Mucosa of rectum (tissue), 2 donors: ENCODE results near the gene PACSIN1.

Experiments used
- H3K27ac ChIP-seq, 2 donors: one replicate each; pipeline ENCODE4 v1.7.0; 2013; ENCODE audit warnings: inconsistent platforms in 2 of 2, low read depth in 2 of 2, low read length in 2 of 2
- H3K27me3 ChIP-seq, 2 donors: one replicate each; pipeline ENCODE4 v1.7.0; 2013; ENCODE audit warnings: low read length in 2 of 2; ENCODE audit not compliant: control insufficient read depth in 2 of 2, insufficient read depth in 2 of 2
- H3K36me3 ChIP-seq, 2 donors: one replicate each; pipeline ENCODE4 v1.7.0; 2013; ENCODE audit warnings: low read length in 2 of 2; ENCODE audit not compliant: control insufficient read depth in 2 of 2, insufficient read depth in 2 of 2
- H3K4me1 ChIP-seq, 2 donors: one replicate each; pipeline ENCODE4 v1.7.0; 2013; ENCODE audit warnings: low read length in 2 of 2, mild to moderate bottlenecking in 1 of 2; ENCODE audit not compliant: control insufficient read depth in 2 of 2, insufficient read depth in 2 of 2
- H3K4me3 ChIP-seq, 2 donors: one replicate each; pipeline ENCODE4 v1.7.0; 2013; ENCODE audit warnings: low read length in 2 of 2
- H3K9ac ChIP-seq, 2 donors: one replicate each; pipeline ENCODE4 v1.7.0; 2013; ENCODE audit warnings: low read length in 2 of 2, low read depth in 1 of 2, mild to moderate bottlenecking in 1 of 2
- H3K9me3 ChIP-seq, 2 donors: one replicate each; pipeline ENCODE4 v1.7.0; 2013; ENCODE audit warnings: low read length in 2 of 2; ENCODE audit not compliant: control insufficient read depth in 2 of 2
- donor health status: healthy.
- donor health status: Normal muscosa, but diverticular disease.

The PACSIN1 gene

DNA sequence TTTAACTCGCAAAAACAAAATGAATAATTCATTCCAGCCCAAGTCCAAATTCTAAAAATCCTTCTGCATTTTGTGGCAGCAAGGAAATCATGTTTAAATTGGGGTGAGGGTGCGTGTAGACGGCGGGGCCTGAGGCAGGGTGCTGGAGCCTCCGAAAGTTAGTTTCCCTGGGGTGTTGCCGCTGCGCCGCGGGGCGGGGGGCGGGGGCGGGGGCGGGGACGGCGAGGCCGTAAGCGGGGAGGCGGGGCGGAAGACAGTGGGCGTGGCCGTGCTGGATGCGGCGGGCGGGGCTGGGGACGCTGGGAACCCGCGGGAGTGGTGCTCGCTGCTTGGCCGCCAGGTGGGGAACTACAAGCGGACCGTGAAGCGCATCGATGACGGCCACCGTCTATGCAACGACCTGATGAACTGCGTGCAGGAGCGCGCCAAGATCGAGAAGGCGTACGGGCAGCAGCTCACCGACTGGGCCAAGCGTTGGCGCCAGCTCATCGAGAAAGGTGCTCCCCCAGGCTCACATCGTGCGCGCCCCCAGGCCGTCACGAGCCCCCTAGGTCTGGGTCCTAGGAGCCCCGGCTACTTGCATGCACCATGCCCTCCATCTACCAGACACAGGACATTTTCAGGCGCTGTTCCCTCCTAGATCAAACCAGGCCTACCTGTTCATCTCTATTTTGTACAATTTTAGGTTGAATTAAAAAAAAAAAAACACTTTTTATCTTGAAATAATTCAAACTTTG lies 61.3 kb downstream of the PACSIN1 start:
- no peaks in the 10 kb centered on the region for H3K27me3 ChIP-seq
- no peaks in the 10 kb centered on the region for H3K36me3 ChIP-seq
- H3K9ac ChIP-seq: no peak overlapping the region
- peak overlapping the region; percentile 59 to 60 for H3K4me3 ChIP-seq
- no peak overlapping the region for H3K27ac ChIP-seq
- peaks cover 9 to 10% of the 10 kb centered on the region in 2 donors for H3K4me1 ChIP-seq
- H3K9me3 ChIP-seq: no peaks in the 10 kb centered on the region

GRCh38 chr6:34527751-34528670 lies 62.1 kb downstream of the PACSIN1 start:
- no peaks in the 10 kb centered on the region for H3K9me3 ChIP-seq
- peaks cover 9 to 10% of the 10 kb centered on the region in 2 donors for H3K4me1 ChIP-seq
- no peak overlapping the region for H3K4me3 ChIP-seq
- no peak overlapping the region for H3K27ac ChIP-seq
- H3K27me3 ChIP-seq: no peaks in the 10 kb centered on the region
- no peaks in the 10 kb centered on the region for H3K36me3 ChIP-seq
- H3K9ac ChIP-seq: no peak overlapping the region

GRCh38 chr6:34528996-34529664 lies 63.3 kb downstream of the PACSIN1 start:
- no peak overlapping the region for H3K9ac ChIP-seq
- peaks cover 9 to 10% of the 10 kb centered on the region in 2 donors for H3K4me1 ChIP-seq
- no peaks in the 10 kb centered on the region for H3K36me3 ChIP-seq
- no peaks in the 10 kb centered on the region for H3K27me3 ChIP-seq
- H3K9me3 ChIP-seq: no peaks in the 10 kb centered on the region
- H3K4me3 ChIP-seq: no peak overlapping the region
- no peak overlapping the region for H3K27ac ChIP-seq

- Histone ChIP-seq H3K9ac (no peak overlapping the region), H3K27me3 (no peaks in the 10 kb centered on the region), H3K27ac (no peak overlapping the region), H3K9me3 (no peaks in the 10 kb centered on the region), H3K36me3 (no peaks in the 10 kb centered on the region), H3K4me1 (peaks cover 9 to 14% of the 10 kb centered on the region in 2 donors), H3K4me3 (no peak overlapping the region)
Measured at GRCh38 chr6:34529665-34530327, 63.9 kb downstream of the PACSIN1 start.

GRCh38 chr6:34530753-34531365 lies 65.0 kb downstream of the PACSIN1 start:
- Histone ChIP-seq H3K9me3 (no peaks in the 10 kb centered on the region), H3K27ac (no peak overlapping the region), H3K36me3 (no peaks in the 10 kb centered on the region), H3K9ac (no peak overlapping the region), H3K4me3 (no peak overlapping the region), H3K27me3 (no peaks in the 10 kb centered on the region), H3K4me1 (peaks cover 18 to 24% of the 10 kb centered on the region in 2 donors)

- Histone ChIP-seq H3K9me3 (no peaks in the 10 kb centered on the region), H3K27ac (no peak overlapping the region), H3K9ac (no peak overlapping the region), H3K4me1 (peaks cover 22 to 31% of the 10 kb centered on the region in 2 donors), H3K4me3 (no peak overlapping the region), H3K36me3 (no peaks in the 10 kb centered on the region), H3K27me3 (no peaks in the 10 kb centered on the region)
Measured at GRCh38 chr6:34531580-34532201, 65.8 kb downstream of the PACSIN1 start.

DNA sequence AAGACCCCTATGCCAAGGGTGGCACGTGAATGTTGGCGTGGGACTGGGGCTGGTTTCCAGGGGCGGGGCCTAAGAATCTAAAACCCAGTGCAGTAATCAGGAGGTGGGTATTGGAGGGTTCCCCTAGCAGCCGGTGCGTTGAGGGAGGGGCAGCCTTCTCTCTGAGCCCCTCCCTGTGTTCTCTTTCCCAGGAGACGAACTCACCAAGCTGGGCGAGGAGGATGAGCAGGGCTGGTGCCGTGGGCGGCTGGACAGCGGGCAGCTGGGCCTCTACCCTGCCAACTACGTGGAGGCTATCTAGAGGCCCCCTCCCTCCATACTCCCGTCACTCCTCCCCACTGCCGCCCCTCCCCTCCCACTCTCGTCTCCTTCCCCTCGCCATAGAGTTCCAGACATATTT lies 66.4 kb downstream of the PACSIN1 start:
- Histone ChIP-seq H3K36me3 (no peaks in the 10 kb centered on the region), H3K9me3 (no peaks in the 10 kb centered on the region), H3K4me3 (no peak overlapping the region), H3K9ac (no peak overlapping the region), H3K27me3 (no peaks in the 10 kb centered on the region), H3K27ac (no peak overlapping the region), H3K4me1 (peaks cover 26 to 36% of the 10 kb centered on the region in 2 donors)

DNA sequence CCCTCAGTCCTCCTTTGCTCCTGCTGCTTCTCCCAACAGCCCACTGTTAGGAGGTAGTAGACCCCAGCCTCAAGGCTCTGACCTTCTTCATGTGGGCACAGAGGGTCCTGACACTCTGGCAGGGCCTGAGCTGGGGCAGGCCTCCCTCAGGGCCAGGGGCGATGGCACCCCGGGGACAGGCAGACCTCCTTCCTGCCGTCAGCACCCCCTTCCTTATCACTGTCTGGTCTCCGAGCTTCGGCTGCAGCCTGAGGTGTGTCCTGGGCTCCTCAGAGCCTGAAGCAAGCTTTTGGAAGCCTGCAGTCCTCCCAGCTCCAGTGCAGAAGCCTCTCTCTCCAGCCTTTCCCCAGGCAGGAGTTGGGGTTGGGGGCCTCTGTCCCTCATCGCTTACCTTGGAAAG lies 68.3 kb downstream of the PACSIN1 start:
- no peaks in the 10 kb centered on the region for H3K36me3 ChIP-seq
- H3K4me1 ChIP-seq: peaks cover 34 to 41% of the 10 kb centered on the region in 2 donors
- H3K9me3 ChIP-seq: no peaks in the 10 kb centered on the region
- no peaks in the 10 kb centered on the region for H3K27me3 ChIP-seq
- H3K27ac ChIP-seq: no peak overlapping the region
- no peak overlapping the region for H3K9ac ChIP-seq
- no peak overlapping the region for H3K4me3 ChIP-seq

GRCh38 chr6:34534656-34535055 lies 68.8 kb downstream of the PACSIN1 start:
- no peaks in the 10 kb centered on the region for H3K9me3 ChIP-seq
- peak overlapping the region in 1 of 2 donors; percentile 14 for H3K9ac ChIP-seq
- H3K27me3 ChIP-seq: no peaks in the 10 kb centered on the region
- no peak overlapping the region for H3K4me3 ChIP-seq
- peaks cover 34 to 41% of the 10 kb centered on the region in 2 donors for H3K4me1 ChIP-seq
- no peaks in the 10 kb centered on the region for H3K36me3 ChIP-seq
- H3K27ac ChIP-seq: no peak overlapping the region
